Activated T-helper 1 cell treated with Interleukin-2 at 50 U/mL for 16 hours (primary cell): ENCODE data around the gene ADAMTSL3.
"Not testable (repeated sequence)": the region's sequence is repeated elsewhere in the genome, so short reads cannot be mapped to it uniquely, and the experiment has no call there.

ENCODE experiments used
- DNase-seq: peaks from one replicate; pipeline ENCODE4 v3.0.0-alpha.2; 2020; ENCODE audit warnings: low read depth

Gene ADAMTSL3

DNA sequence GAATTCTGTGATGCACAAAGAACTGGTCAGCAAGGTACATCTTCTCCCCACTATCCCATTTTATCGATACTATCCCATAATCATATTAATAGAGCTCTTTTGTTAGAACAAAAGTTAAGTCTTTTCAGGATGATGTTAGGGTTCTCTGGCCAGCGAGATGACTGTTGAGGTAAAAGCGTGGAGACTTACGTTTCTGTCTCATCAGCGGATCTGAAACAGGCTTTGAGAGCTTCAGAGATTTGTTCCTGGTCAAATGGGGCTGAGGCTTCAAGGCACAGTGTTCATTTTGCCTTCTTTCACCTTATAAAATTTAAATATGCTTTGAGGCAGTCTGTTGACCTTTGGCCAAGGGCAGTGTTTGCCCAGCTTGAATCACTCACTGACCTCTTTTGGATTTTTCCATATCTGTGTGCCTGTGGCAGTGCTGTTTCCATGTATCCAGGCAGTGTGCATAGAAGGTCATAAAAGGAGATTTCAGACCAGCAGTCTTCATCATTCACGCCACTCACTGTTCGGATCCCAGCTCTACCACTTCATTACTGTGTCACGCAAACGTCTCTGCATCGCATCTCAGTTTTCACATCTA lies 3.1 kb downstream of the ADAMTSL3 start:
- DNase-seq: no peak

DNA sequence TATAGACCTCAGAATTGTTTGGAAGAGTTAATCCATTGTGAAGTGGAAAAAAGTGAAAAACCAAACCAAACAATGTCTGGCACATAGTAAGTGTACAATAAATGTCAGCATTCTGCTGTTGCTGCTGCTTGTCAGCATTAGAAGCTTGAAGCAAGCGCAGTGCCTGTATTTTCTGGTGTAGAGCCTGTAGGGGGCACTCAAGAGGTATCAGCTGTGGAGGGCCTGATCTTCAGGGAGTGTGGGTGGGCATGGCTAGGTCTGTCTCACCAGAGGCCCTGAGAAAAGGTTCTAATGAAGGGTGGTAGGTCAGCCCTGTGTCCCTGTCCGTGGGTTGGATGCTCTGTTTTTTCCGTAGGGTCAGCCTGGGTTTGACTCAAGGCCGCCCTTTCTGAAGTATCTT lies 3.6 kb downstream of the ADAMTSL3 start:
- no peak for DNase-seq

DNA sequence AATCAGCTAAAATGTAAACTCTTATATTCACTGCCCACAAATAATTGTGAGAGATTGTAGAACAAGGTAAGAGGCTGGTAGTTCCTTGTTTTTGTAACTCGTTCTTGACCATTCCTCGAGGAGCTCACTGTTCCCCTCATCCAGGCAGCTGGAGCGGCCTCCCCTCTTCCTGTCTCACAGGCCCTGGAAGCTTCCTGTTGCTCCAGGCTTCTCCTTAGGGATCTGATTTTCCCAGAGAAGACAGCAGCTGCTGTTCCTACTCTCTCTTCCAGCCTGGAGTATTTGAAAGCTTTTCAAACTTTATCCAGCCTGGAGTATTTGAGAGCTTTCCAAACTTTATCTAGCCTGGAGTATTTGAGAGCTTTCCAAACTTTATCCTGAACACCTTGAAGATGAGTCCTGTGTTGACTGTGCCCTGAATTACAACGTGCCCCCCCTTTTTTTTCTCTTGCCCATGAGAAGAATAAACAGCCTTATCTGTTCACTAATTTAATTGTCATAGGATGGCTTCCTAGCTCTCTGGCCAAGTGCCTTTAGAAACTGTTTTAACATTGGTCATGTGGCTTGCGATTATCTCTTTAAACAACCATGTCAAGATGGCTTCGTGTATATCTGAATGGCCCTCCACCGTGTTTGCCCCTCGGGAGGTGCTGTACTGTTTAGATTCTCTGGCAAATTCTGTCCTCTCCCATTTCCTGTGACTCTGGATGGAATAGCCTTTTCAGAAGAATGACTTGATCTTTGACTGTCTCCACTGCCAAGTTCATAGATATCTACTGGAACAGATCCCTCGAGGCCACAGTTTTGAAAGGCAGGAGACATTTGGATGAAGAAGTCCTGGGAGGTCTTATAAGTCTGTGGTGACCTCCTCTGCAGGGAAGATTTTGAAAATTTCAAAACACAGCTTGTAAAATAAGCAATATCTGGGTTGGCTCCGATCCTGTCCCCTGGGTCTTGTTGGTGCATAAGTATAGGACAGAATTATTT lies 4.8 kb downstream of the ADAMTSL3 start:
- no peak for DNase-seq

DNA sequence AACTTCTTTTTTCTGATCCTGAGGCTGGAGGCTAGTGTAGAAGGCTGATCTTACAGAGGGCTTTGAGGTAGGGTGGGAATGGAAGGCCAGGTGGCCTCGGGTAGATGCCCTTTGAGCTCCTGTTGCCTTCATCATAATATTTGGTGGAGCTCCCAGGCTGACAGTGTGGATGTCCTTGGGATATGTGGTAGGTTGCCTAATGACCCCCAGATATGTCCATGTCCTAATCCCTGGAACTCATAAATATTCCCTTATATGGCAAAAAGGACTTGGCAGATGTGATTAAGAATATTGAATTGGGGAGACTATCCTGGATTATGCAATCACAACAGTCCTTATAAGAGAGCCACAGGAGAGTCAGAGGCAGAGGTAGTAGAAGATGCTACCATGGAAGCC lies 5.5 kb downstream of the ADAMTSL3 start:
- no peak for DNase-seq

DNA sequence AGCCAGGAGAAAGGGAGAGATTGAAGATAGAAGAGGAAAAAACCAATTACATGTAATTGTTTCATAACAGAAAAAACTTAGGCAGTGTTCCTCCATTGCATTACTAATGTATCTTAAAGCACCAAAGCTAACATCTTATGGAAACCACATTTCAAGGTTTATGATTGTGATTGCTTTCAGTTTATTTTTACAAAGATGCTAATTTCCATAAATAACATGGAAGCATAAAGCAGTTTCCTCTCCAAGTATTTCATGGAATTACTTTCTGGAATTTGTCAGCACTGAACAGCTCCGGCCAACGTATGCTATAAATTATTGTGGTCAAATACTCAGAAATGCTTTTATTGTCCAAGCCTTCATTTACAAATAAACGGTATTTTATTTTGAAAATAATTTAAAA lies 11.6 kb downstream of the ADAMTSL3 start:
- DNase-seq: no peak

DNA sequence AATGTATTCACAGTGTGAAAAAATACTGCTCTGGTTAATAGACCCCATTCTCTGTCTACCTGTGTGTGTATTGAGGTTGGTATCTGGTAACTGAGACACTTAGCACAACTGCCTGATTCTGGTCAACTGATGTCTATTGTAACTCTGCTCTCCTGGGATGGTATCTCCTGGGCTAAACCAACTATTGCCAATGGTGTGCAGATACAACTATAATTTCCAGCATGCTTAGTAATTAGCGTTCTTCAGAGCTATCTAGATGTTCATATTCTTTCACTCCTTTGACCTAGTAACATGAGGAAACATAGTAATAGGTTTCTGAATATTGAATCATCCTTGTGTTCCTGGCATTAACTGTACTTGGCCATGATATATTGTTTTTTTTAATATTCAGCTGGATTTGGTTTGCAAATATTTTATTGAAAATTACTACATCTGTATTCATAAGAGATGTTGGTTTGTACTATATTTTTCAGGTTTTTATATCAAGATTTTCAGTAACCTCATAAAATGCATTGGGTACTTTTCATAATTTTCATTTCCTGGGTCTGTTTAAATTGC lies 16.8 kb downstream of the ADAMTSL3 start:
- DNase-seq: no peak

DNA sequence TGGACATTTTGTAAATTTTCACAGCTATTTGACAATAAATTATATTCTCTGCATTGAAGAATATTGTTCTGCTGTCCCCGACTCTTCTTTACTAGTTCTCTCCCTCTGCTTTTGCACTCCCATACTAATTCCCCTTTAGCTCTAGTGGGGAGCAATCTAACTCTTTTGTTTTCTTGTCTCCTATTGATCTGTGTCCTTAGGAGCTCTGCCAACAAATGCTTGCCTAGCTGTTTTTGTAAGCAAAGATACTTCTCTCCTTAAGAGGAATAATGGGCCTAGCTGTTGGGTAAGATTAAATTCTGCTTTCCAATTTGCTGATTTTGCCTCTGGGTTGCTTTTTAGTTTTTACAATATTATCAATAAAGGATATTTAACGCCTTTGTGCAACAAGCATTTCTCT lies 17.7 kb downstream of the ADAMTSL3 start:
- no peak for DNase-seq

DNA sequence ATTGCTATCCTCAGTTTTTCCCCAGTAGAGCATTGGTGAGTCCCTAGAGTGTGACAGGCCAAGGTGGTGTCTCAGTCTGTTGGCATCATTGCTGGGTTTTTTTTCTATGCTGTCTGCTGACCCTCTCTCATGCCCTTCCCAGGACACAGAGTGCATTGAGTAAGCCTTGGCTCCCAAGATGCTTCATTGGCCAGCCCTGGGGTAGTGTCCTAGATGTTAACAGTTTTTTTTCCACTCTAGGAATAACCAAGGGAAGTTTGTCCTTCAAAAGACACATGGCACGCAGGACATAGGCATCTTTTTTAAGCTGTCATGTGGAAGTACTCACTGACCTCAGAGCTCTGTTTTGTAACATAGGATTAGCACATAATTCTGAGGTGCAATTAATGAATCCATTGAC lies 19.5 kb downstream of the ADAMTSL3 start:
- DNase-seq: no peak

DNA sequence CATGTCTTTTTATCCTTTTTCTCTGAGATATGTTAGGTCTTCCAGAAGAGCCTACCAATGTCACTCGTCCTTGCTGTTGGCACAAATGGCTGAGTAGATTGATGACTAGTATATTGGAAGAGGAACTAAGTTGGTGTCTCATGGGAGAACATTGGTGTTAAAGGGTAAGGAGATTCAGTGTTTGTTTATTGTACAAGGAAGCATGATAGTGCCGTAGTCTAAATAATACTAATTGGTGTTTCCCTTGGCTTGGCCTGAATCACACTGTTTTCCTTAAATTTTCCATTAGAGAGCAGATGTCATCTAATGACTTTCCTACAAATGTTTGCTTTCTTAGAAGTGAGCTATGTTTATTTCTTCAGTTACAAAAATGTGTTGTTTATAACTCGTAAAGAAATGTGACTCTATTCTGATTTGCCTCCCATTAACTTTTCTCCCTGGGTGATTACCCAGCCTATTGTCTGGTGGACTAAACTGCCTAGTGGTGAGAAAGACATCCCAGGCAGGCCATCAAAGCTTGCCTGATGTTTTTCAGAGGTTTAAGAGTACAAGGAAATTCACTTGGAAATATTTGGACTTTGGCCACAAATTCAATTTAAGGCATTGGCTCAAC lies 28.7 kb downstream of the ADAMTSL3 start:
- no peak for DNase-seq

DNA sequence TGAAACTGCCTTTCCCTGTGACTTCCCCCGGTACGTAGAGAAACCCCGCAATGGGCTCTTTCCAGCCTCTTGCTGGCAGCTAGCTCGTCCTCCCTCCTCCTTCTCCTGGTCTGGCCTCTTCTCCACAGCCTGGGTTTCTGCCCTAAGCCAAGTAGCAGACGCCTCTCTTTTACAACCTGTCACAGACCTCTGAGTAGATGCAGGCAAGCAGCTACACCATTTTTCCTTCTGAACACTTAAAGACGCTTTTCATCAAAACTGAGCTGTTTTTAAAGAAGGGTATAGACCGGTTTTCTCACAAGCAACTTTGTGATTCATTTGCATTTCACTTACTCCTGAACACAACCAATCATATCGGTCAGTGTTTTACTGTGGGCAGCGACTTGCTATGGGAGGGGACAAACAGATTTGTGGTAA lies 32.0 kb downstream of the ADAMTSL3 start:
- no peak for DNase-seq

DNA sequence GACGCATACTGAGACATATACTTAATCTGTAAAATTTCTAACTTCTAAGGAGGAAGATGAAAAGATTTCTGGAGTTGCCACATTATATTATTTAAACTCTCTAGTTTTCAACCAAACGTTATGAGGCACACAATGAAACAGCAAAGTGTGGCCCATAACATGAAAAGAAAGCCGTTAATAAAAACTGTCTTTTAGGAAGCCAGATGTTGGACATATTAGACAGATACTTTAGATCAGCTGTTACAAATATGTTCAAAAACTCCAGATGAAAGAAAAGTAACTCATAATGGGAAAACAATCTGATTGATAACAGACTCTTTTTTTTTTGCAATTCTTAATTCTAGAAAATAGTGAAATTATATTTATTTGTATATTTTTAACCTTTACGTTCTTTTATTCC lies 34.3 kb downstream of the ADAMTSL3 start:
- DNase-seq: no peak

DNA sequence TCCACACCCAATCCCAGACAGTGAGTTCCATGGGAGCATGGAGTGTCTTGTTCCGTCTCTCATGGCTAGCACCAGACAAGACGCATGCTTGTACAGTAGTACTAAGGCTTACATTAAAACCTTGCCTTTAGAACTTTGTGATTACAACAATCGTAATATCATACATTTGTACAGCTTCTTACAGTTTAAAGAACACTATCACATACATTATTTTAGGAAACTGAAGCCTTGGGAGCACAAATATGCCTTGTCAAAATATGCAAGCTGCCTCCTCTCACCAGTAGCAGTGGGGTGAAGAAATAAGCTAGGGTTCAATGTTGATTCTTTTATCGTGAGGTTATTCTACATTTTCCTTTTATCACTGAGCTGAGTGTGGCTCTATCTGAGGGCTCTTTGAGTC lies 36.8 kb downstream of the ADAMTSL3 start:
- no peak for DNase-seq

DNA sequence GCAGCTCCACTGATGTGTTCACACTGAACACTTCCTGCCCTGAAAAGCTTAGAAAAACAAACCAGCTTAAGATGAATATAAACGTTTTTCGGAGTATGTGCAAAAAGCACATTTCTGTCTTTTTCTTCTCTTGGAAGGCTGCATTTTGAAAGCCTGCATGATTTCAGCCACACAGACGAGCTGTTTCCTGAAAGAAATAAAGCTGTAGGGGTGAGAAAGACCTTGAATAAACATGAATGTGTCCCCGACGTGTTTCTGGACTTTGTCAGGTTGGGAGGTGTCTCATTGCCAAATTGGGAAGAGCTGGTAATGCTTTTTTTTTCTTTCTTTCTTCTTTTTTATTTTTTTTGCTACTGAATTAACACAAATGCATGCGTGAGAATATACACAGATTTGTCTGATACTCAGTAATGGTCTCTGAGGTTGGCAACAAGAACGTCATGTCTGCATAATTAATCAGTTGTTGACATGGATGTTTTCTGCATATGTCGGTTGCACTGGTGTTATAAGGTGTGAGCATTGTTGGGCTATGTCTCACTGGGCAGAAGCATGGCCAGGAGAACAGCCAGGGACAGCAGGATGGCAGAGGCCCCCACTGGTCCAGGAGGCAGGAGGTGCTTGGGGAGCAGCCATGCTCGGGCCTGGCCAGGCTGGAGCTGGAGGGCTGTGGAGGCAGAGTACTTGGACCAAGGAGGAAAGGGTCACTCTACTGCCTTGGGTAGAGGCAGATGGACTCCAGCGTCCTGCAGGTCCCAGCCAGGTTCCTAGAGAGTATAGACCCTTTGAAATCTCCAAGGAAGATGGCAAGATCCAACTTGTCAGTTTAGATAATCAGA lies 39.0 kb downstream of the ADAMTSL3 start:
- DNase-seq: no peak

DNA sequence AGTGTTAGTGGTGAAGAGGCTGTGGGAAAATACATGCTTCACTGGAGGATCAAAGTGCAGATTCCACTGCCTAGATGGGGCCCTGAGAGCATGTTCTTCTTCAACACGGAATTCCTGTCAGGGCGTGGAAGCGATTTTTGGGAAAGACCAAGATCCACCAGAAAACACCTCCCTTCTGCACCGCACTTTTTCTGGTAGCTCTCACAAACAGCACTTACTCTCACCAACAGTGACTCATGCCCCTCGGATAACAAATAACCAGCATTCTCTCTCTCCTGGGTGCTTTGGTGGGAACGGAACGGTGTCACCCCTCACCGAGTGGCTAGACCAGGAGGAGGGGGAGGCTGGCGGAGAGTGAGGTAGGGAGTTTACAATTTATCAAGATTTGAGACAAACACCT lies 40.1 kb downstream of the ADAMTSL3 start:
- DNase-seq: no peak

DNA sequence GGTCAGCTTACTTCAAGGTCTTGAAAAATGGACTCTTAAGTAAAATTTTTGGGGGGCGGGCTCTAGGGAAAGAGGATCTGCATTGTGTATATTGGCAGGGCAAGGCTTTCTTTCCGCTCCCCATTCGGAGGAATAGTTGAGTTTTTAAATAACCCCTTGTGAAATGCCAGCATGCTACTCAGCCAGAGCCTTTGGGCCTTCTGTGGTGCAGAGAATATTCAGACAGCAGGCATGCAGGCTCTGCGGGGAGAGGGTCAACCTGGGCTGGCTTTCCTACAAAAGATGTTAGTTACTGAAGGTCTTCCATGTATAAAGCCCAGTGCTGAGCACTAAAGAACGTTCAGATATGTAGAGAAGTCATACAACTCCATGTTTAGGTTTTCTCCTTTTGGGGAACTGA lies 40.6 kb downstream of the ADAMTSL3 start:
- DNase-seq: no peak

DNA sequence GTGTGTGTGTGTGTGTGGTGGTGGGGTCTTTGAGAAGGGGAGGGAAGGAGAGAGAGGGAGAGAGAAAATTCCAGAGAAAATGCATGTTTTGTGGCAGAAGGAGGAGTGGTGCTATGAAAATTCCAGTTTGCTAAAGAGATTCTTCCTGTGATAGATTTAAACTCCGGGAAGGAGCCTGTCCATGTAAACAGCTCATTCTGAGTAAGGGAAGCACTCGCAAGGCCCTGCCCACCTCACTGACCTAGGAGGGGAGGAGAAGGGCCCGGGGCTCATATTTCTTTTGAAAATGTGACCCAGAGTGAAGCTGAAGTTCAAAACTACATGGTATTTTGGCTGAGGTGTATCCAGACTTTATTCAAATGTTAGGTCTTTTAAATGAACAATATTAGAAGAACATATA lies 41.3 kb downstream of the ADAMTSL3 start:
- no peak for DNase-seq

DNA sequence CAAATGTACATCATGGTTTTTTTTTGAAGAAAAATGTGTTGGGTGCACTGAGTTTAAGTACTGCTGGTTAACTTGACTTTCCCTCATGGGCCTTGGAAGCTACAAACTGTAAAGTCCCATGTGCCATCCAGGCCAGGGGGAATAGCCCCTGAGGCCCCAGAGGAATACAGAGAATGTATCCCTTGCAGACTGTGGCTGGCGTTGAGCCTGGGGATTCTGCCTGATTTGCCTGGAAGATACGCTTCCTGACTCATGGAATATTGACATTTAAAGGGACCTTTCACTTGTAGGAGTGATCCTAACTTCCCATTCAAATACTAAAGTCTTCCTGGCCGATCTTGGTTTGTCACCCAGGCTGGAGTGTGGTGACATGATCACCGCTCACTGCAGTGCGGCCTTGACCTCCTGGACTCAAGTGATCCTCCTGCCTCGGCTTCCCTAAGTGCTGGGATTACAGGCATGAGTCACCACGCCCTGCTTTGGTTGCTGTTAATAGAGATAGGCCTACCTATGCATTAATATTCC lies 42.0 kb downstream of the ADAMTSL3 start:
- DNase-seq: no peak

DNA sequence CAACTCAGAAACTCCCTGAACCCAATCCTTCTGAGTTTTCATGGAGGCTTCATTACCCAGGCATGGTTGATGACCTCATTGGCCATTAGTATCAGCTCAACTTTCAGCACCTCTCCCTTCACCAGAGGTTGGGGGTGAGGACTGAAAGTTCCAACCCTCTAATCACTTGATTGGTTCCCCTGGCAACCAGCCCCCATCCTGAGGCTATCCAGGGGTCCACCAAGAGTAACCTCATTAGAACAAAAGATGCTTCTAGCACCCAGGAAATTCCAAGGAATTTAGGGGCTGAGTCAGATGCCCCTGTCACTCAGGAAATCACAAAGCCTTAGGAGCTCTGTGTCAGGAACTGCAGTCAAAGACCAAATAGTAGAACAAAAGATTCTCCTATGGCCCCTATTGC lies 43.8 kb downstream of the ADAMTSL3 start:
- no peak for DNase-seq

DNA sequence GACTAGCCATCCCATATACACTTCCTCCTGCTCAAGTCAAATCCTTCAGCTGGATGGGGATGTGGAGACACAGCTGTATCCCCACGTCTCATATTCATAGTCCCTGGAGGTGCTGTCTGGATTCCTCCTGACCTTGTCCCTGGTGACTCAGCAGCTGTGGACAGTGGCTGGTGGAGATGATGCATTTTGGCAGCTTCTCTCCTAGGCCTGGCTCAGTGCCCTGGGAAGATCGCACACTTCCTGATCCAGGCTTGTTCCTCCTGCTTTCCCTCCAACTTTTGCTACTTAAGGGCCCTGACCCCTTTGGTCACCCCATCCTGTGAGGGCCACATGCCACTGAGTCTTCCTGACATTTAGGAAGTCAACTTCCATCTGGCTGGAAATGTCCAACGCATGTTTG lies 44.4 kb downstream of the ADAMTSL3 start:
- no peak for DNase-seq

DNA sequence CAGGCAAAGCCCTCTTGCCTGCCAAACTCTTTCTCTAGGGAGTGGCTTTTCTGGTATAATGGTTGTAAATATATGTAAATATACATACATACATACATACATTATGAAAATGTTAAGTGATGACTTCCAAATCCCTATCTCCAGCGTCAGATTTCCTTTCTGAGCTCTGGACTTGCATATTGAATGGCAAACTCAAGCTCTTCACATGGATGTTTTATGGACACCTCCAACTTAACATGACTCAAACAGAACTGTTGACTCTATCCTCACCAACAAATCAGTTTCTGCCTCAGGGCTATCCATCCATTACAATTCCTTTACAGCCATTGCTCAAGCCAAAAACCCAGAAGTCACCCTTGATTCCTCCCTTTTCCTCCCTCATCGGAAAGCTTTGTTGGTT lies 45.1 kb downstream of the ADAMTSL3 start:
- no peak for DNase-seq

DNA sequence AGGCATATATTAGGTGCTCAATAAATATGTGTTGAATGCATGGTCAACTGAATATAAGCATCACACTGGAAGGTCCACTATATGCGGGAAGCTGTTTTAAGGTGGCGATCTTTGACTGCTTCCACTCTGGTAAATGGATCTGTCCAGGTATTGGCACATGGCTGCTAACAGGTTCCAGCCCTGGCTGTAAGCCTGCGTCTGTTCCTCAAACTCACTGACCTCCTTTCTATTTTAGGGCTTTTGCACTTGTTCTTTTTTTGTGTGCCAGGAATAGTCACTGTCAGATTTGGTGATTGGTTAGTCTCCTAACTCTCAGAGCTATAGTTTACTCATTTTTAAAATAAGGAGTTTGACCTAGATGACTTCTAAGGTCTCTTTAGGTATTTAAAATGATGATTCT lies 46.2 kb downstream of the ADAMTSL3 start:
- no peak for DNase-seq

DNA sequence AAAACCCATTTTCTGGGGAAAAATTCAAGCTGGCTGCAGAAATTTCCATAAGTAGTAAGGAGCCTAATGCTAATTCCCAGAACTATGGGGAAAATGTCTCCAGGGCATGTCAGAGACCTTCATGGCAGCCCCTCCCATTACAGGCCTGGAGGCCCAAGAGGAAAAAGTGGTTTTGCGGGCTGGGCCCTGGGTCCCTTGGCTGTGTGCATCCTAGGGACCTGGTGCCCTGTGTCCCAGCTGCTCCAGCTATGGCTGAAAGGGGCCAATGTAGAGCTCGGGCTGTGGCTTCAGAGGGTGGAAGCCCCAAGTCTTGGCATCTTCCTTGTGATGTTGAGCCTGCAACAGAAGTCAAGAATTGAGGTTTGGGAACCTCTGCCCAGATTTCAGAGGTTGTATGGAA lies 48.4 kb downstream of the ADAMTSL3 start:
- not testable (repeated sequence) for DNase-seq
